IPS DF 4.7 (cell line): ENCODE results near the gene RIF1.

Experiments used
- DNase-seq: peaks from one replicate; pipeline ENCODE4 v3.0.0-alpha.2; 2013; ENCODE audit warnings: low spot score; ENCODE audit errors: extremely low read depth

The RIF1 gene, protein sequence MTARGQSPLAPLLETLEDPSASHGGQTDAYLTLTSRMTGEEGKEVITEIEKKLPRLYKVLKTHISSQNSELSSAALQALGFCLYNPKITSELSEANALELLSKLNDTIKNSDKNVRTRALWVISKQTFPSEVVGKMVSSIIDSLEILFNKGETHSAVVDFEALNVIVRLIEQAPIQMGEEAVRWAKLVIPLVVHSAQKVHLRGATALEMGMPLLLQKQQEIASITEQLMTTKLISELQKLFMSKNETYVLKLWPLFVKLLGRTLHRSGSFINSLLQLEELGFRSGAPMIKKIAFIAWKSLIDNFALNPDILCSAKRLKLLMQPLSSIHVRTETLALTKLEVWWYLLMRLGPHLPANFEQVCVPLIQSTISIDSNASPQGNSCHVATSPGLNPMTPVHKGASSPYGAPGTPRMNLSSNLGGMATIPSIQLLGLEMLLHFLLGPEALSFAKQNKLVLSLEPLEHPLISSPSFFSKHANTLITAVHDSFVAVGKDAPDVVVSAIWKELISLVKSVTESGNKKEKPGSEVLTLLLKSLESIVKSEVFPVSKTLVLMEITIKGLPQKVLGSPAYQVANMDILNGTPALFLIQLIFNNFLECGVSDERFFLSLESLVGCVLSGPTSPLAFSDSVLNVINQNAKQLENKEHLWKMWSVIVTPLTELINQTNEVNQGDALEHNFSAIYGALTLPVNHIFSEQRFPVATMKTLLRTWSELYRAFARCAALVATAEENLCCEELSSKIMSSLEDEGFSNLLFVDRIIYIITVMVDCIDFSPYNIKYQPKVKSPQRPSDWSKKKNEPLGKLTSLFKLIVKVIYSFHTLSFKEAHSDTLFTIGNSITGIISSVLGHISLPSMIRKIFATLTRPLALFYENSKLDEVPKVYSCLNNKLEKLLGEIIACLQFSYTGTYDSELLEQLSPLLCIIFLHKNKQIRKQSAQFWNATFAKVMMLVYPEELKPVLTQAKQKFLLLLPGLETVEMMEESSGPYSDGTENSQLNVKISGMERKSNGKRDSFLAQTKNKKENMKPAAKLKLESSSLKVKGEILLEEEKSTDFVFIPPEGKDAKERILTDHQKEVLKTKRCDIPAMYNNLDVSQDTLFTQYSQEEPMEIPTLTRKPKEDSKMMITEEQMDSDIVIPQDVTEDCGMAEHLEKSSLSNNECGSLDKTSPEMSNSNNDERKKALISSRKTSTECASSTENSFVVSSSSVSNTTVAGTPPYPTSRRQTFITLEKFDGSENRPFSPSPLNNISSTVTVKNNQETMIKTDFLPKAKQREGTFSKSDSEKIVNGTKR (N-terminal part only)

DNA sequence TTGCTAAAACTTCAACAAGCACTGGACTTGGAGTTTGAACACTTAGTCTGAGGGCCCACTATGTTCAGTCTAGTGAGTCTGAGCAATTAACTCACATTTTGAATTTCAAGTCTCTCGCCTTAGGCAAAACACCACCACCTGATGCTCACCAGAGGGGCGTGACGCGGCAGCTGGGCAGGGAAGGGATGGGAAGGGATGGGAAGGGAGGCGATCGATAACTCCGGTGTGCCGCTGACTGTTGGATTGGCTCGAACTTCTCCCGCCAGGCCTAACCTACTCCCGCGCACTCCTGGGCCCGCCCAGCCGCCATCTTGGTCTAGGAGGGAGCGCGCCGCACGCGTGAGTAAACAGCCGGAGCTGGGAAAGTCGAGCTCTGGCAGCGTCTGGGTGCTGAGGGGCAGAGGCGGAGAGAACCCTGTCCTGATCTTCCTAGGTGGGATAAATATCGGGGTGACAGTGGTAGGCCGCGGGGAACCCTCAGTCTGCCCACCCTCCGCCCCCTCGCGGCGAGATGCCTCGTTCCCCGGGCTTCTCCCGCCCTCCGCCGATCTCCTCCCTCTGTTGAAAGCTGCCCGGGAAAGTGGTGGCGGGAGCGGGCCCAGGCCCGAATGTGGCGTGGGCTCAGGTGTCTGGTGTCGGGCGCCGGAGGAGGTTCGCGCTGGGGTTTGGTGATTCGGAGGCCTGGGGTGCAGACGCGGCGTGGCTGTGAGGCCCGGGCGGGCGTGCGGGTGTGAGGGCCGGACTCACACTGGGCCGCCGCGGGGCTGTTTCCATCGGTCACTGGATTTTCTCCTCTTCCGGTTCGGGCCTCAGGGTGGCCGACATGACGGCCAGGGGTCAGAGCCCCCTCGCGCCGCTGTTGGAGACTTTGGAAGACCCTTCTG, at the start of gene RIF1:
Gene RIF1, plus strand, starts transcription at position 302 of the 884 bp plus-strand sequence. Its CDS starts 522 bp downstream, at position 824.
- DNase-seq = peak; percentile 90

DNA sequence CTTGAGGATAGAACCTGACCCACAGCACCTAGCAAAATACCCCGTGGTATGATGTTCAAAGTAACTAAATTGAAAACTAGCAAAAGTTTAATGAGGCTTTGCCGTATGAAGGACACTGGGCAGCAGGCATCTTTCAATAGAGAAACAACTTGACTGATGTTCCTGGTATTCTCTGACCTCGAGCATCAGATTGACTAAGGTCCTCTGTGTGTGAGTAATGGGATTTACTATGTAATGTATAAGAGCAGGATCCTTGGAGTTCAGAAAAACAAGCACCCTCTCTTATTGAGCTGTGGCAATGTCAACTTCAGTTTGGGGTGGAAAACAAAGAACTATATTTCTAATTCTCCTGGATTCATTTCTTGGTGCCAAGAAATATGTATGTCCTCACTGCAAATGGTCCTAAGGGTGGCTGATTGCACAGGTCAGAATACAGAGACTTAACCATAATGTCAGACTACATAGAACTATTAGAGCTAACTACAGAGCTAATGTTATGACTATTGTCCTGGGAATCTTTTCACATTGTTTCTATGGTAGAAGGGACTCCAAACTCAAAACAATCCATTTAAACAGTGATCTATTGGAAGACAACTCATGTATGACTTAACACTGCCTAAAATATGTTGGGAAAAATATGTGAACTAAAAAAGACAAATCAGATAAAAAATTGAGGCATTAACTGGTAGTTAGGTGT, 47.9 kb upstream of the RIF1 start:
- DNase-seq = no peak

DNA sequence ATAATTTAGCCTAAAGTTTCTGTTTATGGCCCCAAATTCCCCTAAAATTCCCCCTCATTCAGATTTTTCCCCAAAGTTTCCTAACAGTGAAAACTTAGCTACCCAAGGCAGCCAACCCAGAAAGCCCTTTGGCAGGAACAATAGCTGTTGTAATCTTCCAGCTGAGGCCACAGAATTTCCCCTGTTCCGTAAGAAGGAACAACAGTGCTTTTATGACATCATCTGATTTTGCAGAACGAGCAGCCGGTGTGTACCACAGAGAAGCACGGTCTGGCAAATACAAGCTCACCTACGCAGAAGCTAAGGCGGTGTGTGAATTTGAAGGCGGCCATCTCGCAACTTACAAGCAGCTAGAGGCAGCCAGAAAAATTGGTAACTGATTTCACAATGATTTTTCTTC, 46.0 kb upstream of the RIF1 start:
- no peak for DNase-seq

DNA sequence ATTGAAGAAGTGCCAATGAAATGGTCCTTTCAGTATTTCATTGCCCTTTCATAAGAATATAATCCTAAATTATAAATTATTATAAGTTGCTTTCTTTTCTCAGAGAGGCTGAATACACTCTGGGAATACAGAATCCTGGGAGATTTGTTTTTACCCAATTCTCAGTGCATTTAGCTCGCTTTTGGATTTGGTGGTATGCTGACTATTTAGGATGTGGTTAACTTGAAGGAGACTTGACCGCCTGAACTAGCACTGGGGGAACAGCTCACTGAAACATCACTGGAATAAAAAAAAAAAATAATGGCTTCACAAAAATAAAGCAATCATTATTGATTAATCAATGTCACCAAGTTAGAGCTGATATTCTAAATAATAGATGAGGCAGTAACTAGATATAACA, 42.1 kb upstream of the RIF1 start:
- DNase-seq = no peak

DNA sequence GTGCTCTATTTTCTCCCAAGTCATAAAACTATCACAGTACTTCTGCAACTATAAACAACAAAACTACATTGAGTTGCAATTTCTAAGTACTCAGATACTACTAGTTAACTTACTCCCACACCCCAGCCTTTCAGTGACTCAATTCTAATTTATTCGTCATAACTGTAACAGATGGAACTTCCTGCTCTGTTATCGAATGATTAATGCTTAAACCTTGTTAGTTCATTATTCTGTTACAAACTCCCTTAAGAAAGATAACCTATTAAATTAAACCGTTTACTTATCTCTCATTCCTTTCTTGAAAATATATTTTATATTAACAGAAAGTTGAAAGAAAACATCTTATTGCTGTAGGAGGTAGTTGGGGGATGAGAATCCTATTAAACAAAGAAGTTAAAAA, 35.3 kb upstream of the RIF1 start:
- no peak for DNase-seq

DNA sequence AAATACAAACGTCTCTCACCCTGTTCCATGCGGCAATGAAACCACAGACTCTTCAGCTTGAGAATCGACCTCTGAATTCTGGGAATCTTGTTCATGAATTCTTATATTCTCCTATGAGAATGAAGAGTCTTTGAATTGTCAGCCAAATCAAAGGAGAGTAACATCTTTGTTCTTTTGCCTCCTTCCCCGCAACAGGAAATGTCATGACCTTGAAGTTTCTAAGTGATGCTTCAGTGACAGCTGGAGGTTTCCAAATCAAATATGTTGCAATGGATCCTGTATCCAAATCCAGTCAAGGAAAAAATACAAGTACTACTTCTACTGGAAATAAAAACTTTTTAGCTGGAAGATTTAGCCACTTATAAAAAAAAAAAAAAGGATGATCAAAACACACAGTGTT, 30.5 kb upstream of the RIF1 start:
- no peak for DNase-seq

DNA sequence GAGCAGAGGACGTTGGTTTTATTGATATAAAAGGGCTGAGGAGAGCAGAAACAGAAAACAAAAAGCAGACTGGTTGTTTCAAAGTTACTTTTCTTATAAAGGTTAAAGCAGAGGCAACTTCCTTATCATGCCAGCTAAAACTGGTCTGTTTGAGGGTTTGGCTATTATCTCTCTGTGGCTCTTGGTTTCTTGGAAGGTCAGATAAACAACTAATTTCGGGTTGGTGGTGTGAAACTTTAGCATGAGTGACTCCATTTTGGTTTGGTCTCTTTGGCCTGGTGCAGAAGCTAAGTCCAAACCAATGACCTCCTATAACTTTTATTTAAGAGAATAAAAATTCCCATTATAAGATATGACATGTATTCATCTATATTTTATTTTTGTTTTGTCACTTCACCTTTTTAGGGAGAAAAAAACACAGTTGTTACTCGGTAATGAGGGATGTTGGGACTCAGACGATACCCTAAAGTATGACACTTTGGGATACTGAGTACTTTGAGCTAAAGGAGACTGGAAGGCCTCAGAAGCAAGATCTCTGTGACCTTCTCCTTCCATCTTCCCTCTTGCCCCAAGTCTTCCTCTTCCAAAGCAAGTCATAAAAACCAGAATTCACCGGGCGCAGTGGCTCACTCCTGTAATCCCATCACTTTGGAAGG, 29.0 kb upstream of the RIF1 start:
- DNase-seq = no peak

DNA sequence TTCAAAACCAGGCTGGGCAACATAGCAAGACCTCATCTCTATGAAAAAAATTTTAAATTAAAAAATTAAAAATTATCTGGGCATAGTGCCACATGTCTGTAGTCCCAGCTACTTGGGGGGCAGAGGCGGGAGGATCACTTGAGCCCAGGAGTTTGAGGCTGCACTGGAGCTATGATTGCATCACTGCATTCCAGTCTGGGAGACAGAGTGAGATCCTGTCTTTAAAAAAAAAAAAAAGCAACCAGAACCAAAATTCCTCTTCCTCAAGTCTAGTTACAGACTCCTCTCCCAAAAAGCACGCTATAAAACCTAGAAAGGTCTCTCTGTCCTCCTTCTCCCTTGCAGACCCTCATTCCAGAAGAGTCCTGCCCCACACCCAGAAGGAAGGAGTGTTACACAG, 28.4 kb upstream of the RIF1 start:
- DNase-seq = no peak

DNA sequence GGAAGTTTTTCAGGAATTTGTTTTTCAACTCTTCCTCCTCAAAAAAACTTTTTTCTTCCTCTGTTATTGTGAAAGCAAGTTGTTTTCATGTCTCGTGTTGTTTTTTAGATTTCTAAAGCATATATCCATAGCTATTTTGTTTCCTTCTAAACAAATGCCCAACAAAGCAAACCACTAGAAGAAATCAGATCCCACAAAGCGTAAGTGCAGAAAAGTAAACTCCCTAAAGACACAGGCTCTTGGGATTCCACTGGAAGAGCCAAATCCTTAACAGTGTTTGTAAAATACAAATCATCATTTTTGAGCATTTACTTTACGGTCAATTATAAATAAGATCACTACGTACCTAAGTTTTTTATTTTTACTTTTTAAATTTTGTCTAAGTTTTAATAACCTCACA, 21.7 kb upstream of the RIF1 start:
- no peak for DNase-seq

DNA sequence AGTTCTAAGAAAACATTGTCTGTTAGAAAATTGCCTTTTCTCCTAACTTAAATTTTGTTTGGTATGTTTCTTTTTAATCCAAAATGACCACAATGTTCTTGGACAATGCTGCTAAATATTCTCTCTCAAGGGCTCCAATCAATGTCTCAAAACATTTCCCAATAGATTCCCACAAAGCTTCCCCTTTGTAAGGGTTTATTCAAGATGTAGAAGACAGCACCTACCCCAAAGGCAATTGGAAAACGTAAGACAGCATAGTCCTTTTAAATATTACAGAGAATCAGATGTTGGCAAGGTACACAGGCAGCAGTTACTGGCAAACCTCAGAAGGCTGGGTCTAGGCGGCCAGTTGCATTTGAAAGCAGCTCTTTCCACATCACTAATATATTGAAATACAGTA, 18.3 kb upstream of the RIF1 start:
- no peak for DNase-seq

DNA sequence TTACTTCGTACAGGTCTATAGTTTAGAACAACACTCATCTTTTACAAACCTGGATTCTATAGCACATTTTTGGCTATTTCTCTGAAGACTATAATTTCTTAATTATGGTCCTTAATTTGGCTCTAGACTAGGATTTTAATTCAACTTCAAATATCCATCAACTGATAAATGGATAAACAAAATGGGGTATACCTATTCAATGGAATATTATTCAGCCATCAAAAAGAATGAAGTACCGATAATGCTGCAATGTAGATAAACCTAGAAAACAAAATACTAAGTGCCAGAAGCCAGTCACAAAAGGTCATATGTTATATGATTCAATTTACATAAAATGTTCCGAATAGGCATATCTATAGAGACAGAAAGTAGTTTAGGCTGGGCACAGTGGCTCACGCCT, 15.2 kb upstream of the RIF1 start:
- no peak for DNase-seq

DNA sequence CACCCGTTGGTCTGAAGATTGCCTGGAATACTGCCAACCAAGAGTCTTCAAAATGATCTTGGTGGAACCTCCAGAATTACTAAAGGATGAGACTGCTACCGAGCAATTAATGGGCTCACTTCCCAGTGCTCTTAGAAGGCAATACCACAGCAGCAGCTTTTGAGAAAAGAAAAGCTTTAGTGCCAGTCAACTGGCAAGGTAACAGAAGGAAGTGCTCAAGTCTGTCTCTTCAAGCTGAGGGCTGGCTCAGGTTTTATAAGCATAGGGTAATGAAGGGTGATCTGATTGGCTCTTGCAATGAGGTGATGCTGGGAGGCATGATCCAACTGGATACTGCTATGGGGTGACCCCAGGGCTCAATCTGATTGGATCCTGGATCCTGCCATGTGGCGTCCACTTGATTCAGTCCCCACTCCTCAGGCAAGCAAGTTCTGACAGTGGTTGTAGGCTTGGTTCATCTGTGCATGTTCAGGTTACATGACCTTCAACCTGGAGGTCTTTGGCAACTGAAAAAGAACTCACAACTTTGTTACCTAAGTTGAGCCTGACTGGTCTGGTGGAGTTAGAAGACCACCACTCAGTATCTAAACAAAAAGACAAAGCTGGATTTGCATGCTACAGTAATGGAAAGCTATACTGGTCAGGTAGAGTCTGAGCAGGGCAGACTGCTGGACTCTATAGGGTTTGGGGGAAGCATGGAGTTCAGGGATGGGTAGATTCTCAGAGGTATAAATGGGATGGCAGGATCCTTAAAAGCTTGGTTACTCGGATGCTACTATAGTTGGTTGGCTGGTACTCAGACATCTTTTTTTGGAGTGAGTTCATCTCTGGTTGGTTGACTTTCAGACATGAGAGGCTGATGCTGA, 14.0 kb upstream of the RIF1 start:
- DNase-seq = no peak

DNA sequence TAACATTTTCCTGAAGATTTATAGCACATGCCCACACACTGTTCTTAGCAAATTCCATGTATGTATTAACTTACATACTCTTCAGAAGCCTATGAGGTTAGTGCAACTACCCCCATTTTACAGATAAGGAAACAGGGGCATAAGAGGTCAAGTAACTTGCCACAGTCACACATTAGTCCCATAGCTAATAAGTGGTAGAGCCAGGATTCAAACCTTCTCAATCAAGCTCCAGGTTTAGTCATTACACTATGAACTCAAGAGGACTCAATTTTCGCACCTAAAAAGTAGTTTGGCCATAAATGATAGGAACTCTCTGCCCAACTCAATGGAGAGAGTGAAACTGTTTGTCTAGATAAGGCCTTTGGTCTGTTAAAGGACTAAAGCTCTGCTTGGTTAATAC, 9.7 kb upstream of the RIF1 start:
- DNase-seq = no peak

DNA sequence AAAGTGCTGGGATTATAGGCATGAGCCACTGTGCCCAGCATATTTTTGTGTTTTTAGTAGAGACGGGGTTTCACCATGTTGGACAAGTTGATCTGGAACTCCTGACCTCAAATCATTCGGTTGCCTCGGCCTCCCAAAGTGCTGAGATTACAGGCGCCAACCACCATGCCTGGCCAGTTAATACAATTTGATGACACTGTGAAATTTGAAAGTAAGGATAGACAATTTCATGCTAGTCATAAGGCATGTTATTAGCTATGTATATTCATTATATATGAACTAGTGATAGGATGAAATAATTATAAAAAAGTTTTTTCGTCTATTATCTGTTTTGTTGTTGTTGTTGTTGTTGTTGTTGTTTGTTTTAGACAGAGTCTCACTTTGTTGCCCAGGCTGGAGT, 8.6 kb upstream of the RIF1 start:
- DNase-seq = no peak

DNA sequence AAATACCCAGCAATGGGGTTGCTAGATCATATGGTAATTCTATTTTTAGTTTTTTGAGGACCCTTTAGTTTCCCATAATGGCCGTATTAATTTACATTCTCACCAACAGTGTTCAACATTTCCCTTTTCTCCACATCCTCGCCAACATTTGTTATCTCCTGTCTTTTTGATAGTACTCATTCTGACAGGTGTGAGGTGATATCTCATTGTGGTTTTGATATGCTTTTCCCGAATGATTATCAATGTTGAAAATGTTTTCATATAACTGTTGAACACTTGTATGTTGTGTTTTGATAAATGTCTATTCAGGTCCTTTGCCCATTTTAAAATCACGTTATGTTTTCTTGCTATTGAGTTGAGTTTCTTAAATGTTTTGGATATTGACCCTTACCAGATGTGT, 5.8 kb upstream of the RIF1 start:
- no peak for DNase-seq

DNA sequence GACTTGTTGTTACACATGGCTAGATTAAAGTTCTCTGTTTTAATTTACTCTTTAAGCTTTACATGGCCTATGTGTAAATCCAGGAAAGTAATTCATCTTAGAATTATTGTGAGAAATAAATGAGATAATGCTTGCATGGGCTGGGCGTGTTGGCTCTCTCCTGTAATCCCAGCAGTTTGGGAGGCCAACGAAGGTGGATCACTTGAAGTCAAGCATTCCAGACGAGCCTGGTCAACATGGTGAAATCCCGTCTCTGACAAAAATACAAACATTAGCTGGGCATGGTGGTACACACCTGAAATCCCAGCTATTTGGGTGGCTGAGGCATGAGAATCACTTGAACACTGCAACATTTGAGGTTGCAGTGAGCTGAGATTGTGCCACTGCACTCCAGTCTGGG, 4.3 kb upstream of the RIF1 start:
- DNase-seq = no peak

DNA sequence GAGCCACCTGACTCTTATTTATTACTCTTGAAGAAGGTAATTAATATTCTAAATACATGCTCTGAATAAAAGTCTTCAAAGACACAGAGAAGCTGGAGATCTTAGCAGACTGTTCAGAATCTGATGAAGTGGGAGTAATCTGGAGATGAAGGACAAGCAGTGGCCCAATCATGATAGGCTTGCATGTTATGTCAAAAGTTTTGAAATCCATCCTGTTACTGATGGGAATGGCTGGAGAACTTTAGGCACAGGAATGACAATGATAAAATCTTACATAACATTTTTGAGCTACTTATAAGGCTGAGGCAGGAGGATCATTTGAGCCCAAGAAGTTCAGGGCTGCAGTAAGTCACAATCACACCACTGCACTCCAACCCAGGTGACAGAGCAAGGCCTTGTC, 2.4 kb upstream of the RIF1 start:
- no peak for DNase-seq

DNA sequence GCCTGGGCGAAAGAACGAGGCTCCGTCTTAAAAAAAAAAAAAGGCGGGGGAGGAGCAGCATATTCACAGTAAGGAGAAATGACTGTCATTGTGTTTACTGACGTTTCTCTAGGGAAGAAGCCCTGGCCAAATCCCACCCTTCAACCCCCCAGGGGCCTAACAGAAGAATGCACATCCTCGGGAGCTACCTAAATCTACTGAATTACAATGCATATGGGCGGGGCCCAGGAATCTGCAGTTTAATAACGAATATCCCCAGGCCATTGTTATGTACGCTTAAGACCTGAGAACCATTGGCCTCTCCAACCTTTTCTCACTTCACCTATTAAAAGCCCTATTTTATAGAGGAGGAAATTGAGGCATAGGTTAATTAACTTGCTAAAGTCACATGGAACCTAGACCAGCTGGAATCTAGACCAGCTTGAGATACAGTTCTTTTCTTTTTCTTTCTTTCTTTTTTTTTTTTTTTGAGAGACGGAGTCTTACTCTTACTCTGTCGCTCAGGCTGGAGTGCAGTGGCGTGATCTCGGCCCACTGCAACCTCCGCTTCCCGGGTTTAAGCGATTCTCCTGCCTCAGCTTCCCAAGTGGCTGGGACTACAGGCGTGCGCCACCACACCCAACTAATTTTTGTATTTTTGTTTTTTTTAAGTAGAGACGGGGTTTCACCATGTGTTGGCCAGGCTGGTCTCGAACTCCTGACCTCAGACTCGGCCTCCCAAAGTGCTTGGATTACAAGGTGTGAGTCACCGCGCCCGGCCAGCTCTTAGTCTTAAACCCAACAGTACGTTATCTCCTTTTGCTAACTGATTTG, 708 bp upstream of the RIF1 start:
- DNase-seq = peak; percentile 64
